ENCODE measurements around the gene CLEC4F.

DNA sequence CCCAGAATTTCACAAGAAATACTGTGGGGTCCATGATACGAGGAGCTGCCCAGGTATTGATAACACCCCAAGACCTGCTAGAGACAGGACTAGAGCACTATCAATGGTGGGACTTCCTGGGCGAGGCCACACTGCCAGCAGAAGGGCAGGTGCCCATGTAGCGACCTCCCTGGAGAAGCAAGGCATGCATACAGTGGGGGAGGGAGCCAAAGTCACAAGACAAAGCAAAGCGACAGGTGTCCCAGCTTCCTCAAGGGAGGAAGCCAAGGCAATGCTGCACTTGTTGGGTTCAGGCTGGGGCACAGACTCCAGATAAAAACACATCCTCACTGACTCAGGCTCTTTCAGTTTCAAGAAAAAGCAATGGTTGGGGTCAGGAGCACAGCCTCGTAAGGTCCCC is 7.7 kb upstream of the CLEC4F start:
- TF ChIP-seq POLR2A (IDR thresholded peaks at IDR 0.05) (no peak), CTCF (IDR thresholded peaks at IDR 0.05) (no peak)

Measured in right lobe of liver (tissue), 4 donors.